ENCODE measurements around the gene NDUFS7.

NDUFS7 gene

DNA sequence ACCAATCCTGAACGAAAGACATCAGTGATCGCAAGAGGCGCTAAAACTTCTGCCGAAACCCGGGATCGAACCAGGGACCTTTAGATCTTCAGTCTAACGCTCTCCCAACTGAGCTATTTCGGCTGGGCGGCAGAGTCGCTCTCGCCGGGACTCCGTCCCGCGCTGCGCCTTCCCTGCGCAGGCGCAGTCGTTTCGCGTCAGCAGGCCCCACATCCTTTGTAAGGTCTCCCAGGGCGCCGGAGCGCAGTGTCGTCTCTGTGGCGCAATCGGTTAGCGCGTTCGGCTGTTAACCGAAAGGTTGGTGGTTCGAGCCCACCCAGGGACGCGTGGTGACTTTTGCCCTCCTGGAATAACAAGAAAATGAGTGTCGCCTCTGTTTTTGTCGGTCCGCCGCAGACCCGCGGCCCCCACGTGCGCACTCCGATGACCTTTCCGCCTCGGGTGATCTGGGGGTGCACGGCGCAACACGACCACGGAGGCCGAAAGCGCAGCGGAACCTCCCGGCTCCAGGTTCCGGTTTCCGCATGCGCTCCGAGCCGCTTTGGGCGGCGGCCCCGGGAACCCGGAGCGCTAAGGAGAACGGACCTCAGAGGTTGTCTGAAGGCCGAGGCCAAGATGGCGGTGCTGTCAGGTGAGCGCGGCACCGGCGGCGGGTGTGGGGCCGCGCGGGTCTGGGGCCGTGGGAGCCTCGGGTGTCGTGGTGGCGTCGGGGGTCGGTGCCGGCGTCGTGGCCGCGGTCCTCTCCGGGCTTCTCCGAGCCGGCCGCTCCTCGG, at the start of gene NDUFS7:
Gene NDUFS7, plus strand, starts transcription at position 596 of the 773 bp plus-strand sequence. Its CDS starts 20 bp downstream, at position 616.
- Mint-ChIP-seq H3K9me3 (ENCODE audit: low read depth) (no peaks in the 10 kb centered on the region), H3K36me3 (no peaks in the 10 kb centered on the region), H3K4me1 (ENCODE audit: low read depth) (peaks cover 11% of the 10 kb centered on the region), H3K27me3 (no peaks in the 10 kb centered on the region), H3K27ac (peak within 1 kb of the TSS; percentile 99), H3K4me3 (peak within 1 kb of the TSS; percentile 90)

- Mint-ChIP-seq H3K27ac (no peak overlapping the region), H3K36me3 (no peaks in the 10 kb centered on the region), H3K27me3 (peaks cover 2% of the 10 kb centered on the region), H3K9me3 (ENCODE audit: low read depth) (no peaks in the 10 kb centered on the region), H3K4me1 (ENCODE audit: low read depth) (no peaks in the 10 kb centered on the region), H3K4me3 (no peak overlapping the region)
Measured at GRCh38 chr19:1336079-1336684, 47.5 kb upstream of the NDUFS7 start.

DNA sequence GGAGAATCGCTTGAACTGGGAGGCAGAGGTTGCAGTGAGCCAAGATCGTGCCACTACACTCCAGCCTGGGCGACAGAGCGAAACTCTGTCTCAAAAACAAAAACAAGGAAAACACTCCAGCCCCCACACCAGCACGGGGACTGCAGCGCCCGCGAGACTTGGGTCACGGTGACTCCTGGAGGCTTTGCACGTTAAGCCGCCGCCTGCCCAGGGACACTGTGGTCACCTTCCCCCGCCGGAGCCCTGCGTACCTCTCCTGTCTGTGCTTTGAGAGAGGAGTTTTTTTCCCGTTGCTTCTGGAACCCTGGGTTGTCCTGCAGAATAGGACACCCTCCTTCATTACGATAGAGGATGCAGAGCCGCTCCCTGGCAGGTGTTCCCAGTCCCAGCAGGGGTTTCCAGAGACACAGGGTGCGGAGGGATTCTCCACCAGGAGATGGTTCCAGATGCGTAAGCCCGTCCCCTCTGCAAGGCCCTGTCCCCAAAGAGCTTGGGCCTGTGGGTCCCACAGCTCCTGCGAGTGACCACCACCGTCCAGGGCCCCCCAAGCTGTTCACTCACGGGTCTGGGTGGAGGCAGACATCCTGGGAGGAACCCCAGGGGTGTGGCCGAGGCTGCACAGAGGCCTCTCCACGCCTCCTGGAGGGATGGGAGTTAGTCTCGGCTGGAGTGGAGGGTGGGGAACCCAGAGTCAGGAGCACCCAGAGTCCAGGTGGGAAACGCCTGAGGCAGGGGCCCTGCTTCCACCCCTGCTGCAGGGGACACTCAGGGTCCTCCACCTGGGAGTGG, 42.8 kb upstream of the NDUFS7 start:
- no peaks in the 10 kb centered on the region for H3K36me3 Mint-ChIP-seq
- H3K27ac Mint-ChIP-seq, result no peak overlapping the region
- no peak overlapping the region for H3K4me3 Mint-ChIP-seq
- peaks cover 2% of the 10 kb centered on the region for H3K27me3 Mint-ChIP-seq
- H3K4me1 Mint-ChIP-seq (ENCODE audit: low read depth), result peaks cover 4% of the 10 kb centered on the region
- H3K9me3 Mint-ChIP-seq (ENCODE audit: low read depth), result no peaks in the 10 kb centered on the region

DNA sequence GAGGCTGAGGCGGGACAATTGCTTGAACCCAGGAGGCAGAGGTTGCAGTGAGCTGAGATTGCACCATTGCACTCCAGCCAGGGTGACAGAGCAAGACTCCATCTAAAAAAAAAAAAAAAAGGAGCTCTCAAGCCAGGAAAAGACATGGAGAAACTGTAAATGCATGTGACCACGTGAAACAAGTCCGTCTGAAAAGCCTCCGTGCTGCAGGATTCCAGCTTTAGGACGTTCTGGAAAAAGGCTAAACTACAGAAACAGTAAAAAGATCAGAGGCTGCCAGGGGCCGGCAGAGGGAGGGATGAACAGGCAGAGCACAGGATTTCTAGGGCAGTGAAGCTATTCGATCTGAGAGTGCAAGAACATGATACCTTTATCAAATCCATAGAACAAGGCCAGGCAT, 40.7 kb upstream of the NDUFS7 start:
- Mint-ChIP-seq H3K27ac (no peak overlapping the region), H3K36me3 (no peaks in the 10 kb centered on the region), H3K27me3 (peaks cover 2% of the 10 kb centered on the region), H3K9me3 (ENCODE audit: low read depth) (no peaks in the 10 kb centered on the region), H3K4me3 (no peak overlapping the region), H3K4me1 (ENCODE audit: low read depth) (peaks cover 4% of the 10 kb centered on the region)

GRCh38 chr19:1349211-1349610, 34.5 kb upstream of the NDUFS7 start:
- Mint-ChIP-seq H3K36me3 (no peaks in the 10 kb centered on the region), H3K27me3 (no peaks in the 10 kb centered on the region), H3K4me1 (ENCODE audit: low read depth) (peaks cover 4% of the 10 kb centered on the region), H3K9me3 (ENCODE audit: low read depth) (no peaks in the 10 kb centered on the region), H3K4me3 (no peak overlapping the region), H3K27ac (no peak overlapping the region)

GRCh38 chr19:1350867-1351266, 32.8 kb upstream of the NDUFS7 start:
- Mint-ChIP-seq H3K27ac (no peak overlapping the region), H3K9me3 (ENCODE audit: low read depth) (no peaks in the 10 kb centered on the region), H3K36me3 (no peaks in the 10 kb centered on the region), H3K27me3 (no peaks in the 10 kb centered on the region), H3K4me1 (ENCODE audit: low read depth) (peaks cover 5% of the 10 kb centered on the region), H3K4me3 (no peak overlapping the region)

DNA sequence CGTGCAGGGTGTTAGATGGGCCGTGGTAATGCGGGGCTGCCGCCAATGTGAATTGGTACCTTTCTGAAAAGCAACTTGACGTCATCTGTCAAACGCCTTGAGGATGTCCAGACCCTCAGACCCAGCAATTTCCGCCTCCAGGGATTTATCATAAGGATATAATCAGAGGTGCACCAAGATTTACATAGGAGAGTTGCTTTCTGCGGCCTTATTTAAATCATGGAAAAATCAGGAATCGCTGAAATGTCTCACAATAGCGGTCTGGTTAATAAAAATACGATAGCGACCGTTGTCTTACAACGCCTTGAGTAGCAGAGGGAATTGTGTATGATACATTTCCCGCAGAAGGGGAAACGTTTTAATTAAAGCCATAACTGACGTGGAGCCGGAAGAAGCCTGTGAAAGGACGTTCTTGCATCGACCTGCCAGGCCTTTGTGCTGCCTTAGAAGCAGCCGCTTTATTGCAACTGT, 32.3 kb upstream of the NDUFS7 start:
- Mint-ChIP-seq H3K9me3 (ENCODE audit: low read depth) (no peaks in the 10 kb centered on the region), H3K27me3 (no peaks in the 10 kb centered on the region), H3K4me3 (no peak overlapping the region), H3K36me3 (no peaks in the 10 kb centered on the region), H3K4me1 (ENCODE audit: low read depth) (peaks cover 10% of the 10 kb centered on the region), H3K27ac (no peak overlapping the region)

DNA sequence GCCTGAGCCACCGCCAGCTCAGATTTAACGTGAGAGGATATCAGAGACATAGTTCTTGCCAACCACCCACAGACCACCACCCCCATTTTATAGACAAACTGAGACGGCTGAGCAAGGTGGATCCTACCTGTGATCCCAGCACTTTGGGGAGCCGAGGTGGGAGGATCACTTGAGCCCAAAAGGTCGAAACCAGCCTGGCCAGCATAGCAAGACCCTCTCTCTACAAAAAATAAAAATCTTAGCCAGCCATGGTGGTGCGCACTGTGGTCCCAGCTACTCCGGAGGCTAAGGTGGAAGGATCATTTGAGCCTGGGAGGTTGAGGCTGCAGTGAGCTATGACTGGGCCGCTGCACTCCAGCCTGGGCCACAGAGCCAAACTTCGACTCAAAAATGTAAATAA, 30.6 kb upstream of the NDUFS7 start:
- no peaks in the 10 kb centered on the region for H3K36me3 Mint-ChIP-seq
- peak overlapping the region; percentile 54 for H3K4me3 Mint-ChIP-seq
- no peaks in the 10 kb centered on the region for H3K27me3 Mint-ChIP-seq
- H3K27ac Mint-ChIP-seq, result no peak overlapping the region
- peaks cover 10% of the 10 kb centered on the region for H3K4me1 Mint-ChIP-seq (ENCODE audit: low read depth)
- H3K9me3 Mint-ChIP-seq (ENCODE audit: low read depth), result no peaks in the 10 kb centered on the region

DNA sequence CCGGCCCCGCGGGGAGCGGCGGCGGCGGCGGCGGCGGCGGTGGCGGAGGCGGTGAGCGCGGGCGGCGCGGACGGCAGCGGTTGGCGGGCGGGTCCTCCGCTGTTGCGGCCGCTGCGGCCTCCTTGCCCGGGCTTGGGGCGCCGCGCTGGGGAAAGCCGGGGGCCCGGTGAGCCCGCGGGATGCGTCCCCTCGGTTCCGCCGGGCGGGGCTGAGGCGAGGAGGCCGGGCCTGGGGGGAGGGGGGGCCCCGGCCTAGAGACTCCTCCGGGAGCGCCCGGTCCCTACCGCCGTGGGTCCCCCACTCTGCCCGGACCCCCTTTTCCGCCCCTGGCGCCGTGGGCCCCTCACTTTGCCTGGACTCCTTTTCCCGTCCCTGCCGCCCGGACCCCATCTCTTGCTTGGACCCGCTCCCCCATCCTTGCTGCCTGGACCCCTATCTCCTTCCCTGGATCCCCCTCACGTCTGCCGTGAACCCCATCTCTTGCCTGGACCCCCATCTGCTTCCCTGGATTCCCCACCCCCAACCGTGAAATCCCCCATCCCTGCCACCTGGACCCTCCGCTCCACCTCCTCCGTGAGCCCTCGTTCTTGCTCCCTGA, 28.6 kb upstream of the NDUFS7 start:
- no peaks in the 10 kb centered on the region for H3K9me3 Mint-ChIP-seq (ENCODE audit: low read depth)
- peaks cover 10% of the 10 kb centered on the region for H3K4me1 Mint-ChIP-seq (ENCODE audit: low read depth)
- peak overlapping the region; percentile 24 for H3K27ac Mint-ChIP-seq
- no peaks in the 10 kb centered on the region for H3K27me3 Mint-ChIP-seq
- H3K36me3 Mint-ChIP-seq, result no peaks in the 10 kb centered on the region
- peak overlapping the region; percentile 92 for H3K4me3 Mint-ChIP-seq

- no peaks in the 10 kb centered on the region for H3K27me3 Mint-ChIP-seq
- no peaks in the 10 kb centered on the region for H3K36me3 Mint-ChIP-seq
- no peaks in the 10 kb centered on the region for H3K9me3 Mint-ChIP-seq (ENCODE audit: low read depth)
- H3K27ac Mint-ChIP-seq, result peak overlapping the region; percentile 24
- H3K4me3 Mint-ChIP-seq, result peak overlapping the region; percentile 92
- H3K4me1 Mint-ChIP-seq (ENCODE audit: low read depth), result peaks cover 10% of the 10 kb centered on the region
Measured at GRCh38 chr19:1355568-1356507, 27.9 kb upstream of the NDUFS7 start.

GRCh38 chr19:1356508-1356865, 27.2 kb upstream of the NDUFS7 start:
- Mint-ChIP-seq H3K27ac (no peak overlapping the region), H3K27me3 (no peaks in the 10 kb centered on the region), H3K4me1 (ENCODE audit: low read depth) (peaks cover 10% of the 10 kb centered on the region), H3K9me3 (ENCODE audit: low read depth) (no peaks in the 10 kb centered on the region), H3K4me3 (peak overlapping the region; percentile 92), H3K36me3 (no peaks in the 10 kb centered on the region)

DNA sequence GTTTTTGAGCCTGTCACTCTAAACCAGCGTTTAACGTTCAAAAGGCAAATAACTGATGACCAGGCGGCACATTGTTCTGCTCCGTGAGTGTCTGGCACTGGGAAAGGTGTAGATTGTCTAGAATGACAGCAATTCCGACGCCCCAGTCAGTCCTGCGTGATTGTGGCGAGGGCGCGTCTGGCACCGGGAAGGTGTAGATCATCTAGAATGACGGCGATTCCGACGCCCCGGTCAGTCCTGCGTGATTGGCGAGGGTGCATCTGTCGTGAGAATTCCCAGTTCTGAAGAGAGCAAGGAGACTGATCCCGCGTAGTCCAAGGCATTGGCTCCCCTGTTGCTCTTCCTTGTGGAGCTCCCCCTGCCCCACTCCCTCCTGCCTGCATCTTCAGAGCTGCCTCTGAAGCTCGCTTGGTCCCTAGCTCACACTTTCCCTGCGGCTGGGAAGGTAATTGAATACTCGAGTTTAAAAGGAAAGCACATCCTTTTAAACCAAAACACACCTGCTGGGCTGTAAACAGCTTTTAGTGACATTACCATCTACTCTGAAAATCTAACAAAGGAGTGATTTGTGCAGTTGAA, 26.1 kb upstream of the NDUFS7 start:
- no peaks in the 10 kb centered on the region for H3K27me3 Mint-ChIP-seq
- H3K4me3 Mint-ChIP-seq, result no peak overlapping the region
- no peaks in the 10 kb centered on the region for H3K9me3 Mint-ChIP-seq (ENCODE audit: low read depth)
- peaks cover 17% of the 10 kb centered on the region for H3K4me1 Mint-ChIP-seq (ENCODE audit: low read depth)
- peaks cover 3% of the 10 kb centered on the region for H3K36me3 Mint-ChIP-seq
- no peak overlapping the region for H3K27ac Mint-ChIP-seq

DNA sequence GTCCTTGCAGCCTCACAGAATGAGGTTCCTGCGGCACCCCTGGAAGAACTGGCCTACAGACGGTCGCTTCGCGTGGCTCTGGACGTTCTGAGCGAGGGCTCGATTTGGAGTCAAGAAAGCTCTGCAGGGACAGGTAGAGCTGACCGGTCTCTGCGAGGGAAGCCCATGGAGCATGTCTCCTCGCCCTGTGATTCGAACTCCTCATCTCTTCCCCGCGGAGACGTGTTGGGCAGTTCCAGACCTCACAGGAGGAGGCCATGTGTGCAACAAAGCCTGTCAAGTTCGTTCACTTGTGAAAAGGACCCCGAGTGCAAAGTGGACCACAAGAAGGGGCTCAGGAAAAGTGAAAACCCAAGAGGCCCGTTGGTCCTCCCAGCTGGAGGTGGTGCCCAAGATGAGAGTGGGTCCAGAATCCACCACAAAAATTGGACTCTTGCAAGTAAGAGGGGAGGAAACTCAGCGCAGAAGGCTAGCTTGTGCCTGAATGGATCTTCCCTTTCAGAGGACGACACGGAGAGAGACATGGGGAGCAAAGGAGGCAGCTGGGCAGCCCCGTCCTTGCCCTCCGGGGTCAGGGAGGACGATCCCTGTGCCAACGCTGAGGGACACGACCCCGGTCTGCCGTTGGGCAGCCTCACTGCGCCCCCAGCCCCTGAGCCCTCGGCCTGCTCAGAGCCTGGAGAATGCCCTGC, 23.4 kb upstream of the NDUFS7 start:
- H3K36me3 Mint-ChIP-seq, result peaks cover 3% of the 10 kb centered on the region
- H3K27ac Mint-ChIP-seq, result no peak overlapping the region
- no peaks in the 10 kb centered on the region for H3K27me3 Mint-ChIP-seq
- H3K4me1 Mint-ChIP-seq (ENCODE audit: low read depth), result peaks cover 43% of the 10 kb centered on the region
- H3K4me3 Mint-ChIP-seq, result no peak overlapping the region
- H3K9me3 Mint-ChIP-seq (ENCODE audit: low read depth), result no peaks in the 10 kb centered on the region

Measured in activated naive CD8-positive, alpha-beta T cell (primary cell).